Peyer's patch (tissue), 4 donors: Measurements from ENCODE around the gene DDRGK1. TPM values are rescaled to one million over a fixed set of nuclear protein-coding genes. Genes with fewer than 3 reads are reported as not detected.
"Not testable (repeated sequence)": the region's sequence is repeated elsewhere in the genome, so short reads cannot be mapped to it uniquely, and the experiment has no call there.

ENCODE experiments used
- DNase-seq, 3 donors: peaks; one replicate each; pipeline ENCODE4 v3.0.0-alpha.2; 2017 to 2019
- H3K27ac ChIP-seq, 4 donors: fragments of 200-600 bp; sonication (generic); one replicate each; pipeline ENCODE4 v1.5.1; 2016 to 2019
- H3K27me3 ChIP-seq, 2 donors: fragments of 200-600 bp; sonication (generic); one replicate each; pipeline ENCODE4 v1.5.1; 2019
- H3K36me3 ChIP-seq, 3 donors: fragments of 200-600 bp; sonication (generic); one replicate each; pipeline ENCODE4 v1.5.1; 2016 to 2019
- H3K4me1 ChIP-seq, 4 donors: fragments of 200-600 bp; sonication (generic); one replicate each; pipeline ENCODE4 v1.5.1; 2016 to 2019
- H3K4me3 ChIP-seq, 4 donors: fragments of 200-600 bp; sonication (generic); 1 replicate in 3 of 4; 2 replicates in 1 of 4; pipeline ENCODE4 v1.5.1; 2016 to 2019; ENCODE audit warnings: mild to moderate bottlenecking in 1 of 4
- H3K9me3 ChIP-seq, 4 donors: fragments of 200-600 bp; sonication (generic); one replicate each; pipeline ENCODE4 v1.5.1; 2016 to 2019; ENCODE audit warnings: mild to moderate bottlenecking in 1 of 4
- CTCF ChIP-seq, 6 experiments: fragments of 450-650 bp in 4 of 6; fragments of 200-600 bp in 2 of 6; sonication (generic) in 1 of 6; IDR thresholded peaks; one replicate each; pipeline ENCODE4 v1.5.1; 2017 to 2019; ENCODE audit warnings: antibody characterized with exemption in 6 of 6, mild to moderate bottlenecking in 3 of 6, moderate library complexity in 1 of 6
- POLR2A ChIP-seq, 2 donors: fragments of 450-650 bp; IDR thresholded peaks; one replicate each; pipeline ENCODE4 v1.5.1; 2017; ENCODE audit warnings: antibody characterized with exemption in 2 of 2, mild to moderate bottlenecking in 2 of 2, moderate library complexity in 2 of 2
- total RNA-seq, 4 donors: library from RNA; depleted of rRNA; stranded (reverse); fragments of >200 nt; gene quantifications; one replicate each; pipeline ENCODE4 v1.1.0, GENCODE V29; 2016

DDRGK1 gene
- total RNA-seq, 4 donors from 2014 or later: 72.9 to 111 (median 92.5) TPM

- Histone ChIP-seq H3K4me1 (peaks cover 0 to 25% (median 18%) of the 10 kb centered on the region in 4 donors), H3K27ac (no peak overlapping the region), H3K9me3 (no peaks in the 10 kb centered on the region), H3K36me3 (no peaks in the 10 kb centered on the region), H3K4me3 (no peak overlapping the region), H3K27me3 (no peaks in the 10 kb centered on the region)
- no peak for DNase-seq
- no peak for TF ChIP-seq POLR2A (IDR thresholded peaks at IDR 0.05)
- TF ChIP-seq CTCF (IDR thresholded peaks at IDR 0.05): no peak
Observed at GRCh38 chr20:3161316-3162079, 43.0 kb downstream of the DDRGK1 start.

GRCh38 chr20:3160418-3160817 is 44.1 kb downstream of the DDRGK1 start:
- no peak for DNase-seq
- no peaks in the 10 kb centered on the region for H3K27me3 ChIP-seq
- no peak for TF ChIP-seq POLR2A (IDR thresholded peaks at IDR 0.05)
- TF ChIP-seq CTCF (IDR thresholded peaks at IDR 0.05): no peak
- H3K4me1 ChIP-seq: peaks cover 0 to 32% (median 19%) of the 10 kb centered on the region in 4 donors
- peak overlapping the region in 3 of 4 donors; percentile 66 to 95 (median 91) for H3K4me3 ChIP-seq
- peak overlapping the region in 2 of 4 donors; percentile 86 to 90 for H3K27ac ChIP-seq
- peaks cover 0 to 2% (median 0%) of the 10 kb centered on the region in 3 donors for H3K36me3 ChIP-seq
- no peaks in the 10 kb centered on the region for H3K9me3 ChIP-seq

GRCh38 chr20:3158968-3159431 is 45.5 kb downstream of the DDRGK1 start:
- DNase-seq: no peak
- Histone ChIP-seq H3K36me3 (peaks cover 0 to 15% (median 0%) of the 10 kb centered on the region in 3 donors), H3K4me1 (peaks cover 0 to 32% (median 19%) of the 10 kb centered on the region in 4 donors), H3K27me3 (no peaks in the 10 kb centered on the region), H3K9me3 (no peaks in the 10 kb centered on the region), H3K4me3 (peak overlapping the region; percentile 66 to 95 (median 80)), H3K27ac (peak overlapping the region; percentile 76 to 90 (median 82))
- TF ChIP-seq POLR2A (IDR thresholded peaks at IDR 0.05) (no peak), CTCF (IDR thresholded peaks at IDR 0.05) (no peak)

- peaks cover 0 to 43% (median 19%) of the 10 kb centered on the region in 4 donors for H3K4me1 ChIP-seq
- no peaks in the 10 kb centered on the region for H3K27me3 ChIP-seq
- peak overlapping the region in 1 of 4 donors; percentile 95 for H3K4me3 ChIP-seq
- H3K27ac ChIP-seq: no peak overlapping the region
- H3K9me3 ChIP-seq: no peaks in the 10 kb centered on the region
- TF ChIP-seq CTCF (IDR thresholded peaks at IDR 0.05) (no peak), POLR2A (IDR thresholded peaks at IDR 0.05) (no peak)
- DNase-seq: no peak
- H3K36me3 ChIP-seq: peaks cover 0 to 20% (median 0%) of the 10 kb centered on the region in 3 donors
Observed at GRCh38 chr20:3157817-3158216, 46.7 kb downstream of the DDRGK1 start.

DNA sequence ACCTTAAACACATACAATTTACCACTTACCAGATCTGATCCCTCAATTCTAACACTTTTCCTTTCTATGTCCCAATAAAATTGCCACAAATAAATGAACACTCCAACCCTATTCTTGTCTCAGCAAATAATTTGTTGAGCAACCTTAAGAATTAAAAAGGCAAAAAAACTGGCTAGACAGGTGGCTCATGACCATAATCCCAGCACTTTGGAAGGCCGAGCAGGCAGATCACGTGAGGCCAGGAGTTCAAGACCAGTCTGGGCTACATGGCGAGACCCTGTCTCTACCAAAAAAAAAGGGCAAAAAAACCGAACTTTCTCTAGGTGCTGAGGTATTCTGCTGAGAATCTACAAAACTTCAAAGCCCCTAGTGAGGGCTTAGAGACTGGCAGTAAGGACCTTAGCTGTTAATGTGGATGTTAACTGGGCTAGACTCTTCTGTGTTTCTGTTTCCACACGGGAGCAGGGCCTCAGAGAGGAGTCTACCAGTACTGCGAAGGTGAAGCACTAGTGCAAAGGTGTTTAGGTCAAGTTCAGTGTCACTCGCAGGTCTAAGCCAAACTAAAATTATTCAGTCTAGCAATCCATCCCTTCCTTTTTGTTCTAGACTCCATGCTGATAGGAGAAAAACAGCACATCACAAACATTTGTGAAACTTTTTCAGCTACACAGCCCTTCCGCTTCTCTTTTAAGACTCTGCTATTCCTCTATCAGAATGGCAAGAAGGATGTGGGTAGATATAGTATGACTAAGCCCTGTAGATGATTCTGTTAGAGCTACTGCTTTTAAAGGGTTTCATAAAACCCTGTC is 47.5 kb downstream of the DDRGK1 start:
- Histone ChIP-seq H3K4me1 (peaks cover 0 to 51% (median 19%) of the 10 kb centered on the region in 4 donors), H3K27ac (peak overlapping the region in 1 of 4 donors; percentile 13), H3K27me3 (no peaks in the 10 kb centered on the region), H3K36me3 (peaks cover 0 to 20% (median 0%) of the 10 kb centered on the region in 3 donors), H3K9me3 (no peaks in the 10 kb centered on the region), H3K4me3 (no peak overlapping the region)
- DNase-seq: no peak
- TF ChIP-seq POLR2A (IDR thresholded peaks at IDR 0.05) (no peak), CTCF (IDR thresholded peaks at IDR 0.05) (no peak)

GRCh38 chr20:3152057-3152644 is 52.3 kb downstream of the DDRGK1 start:
- H3K4me3 ChIP-seq, DNase-seq, H3K27ac ChIP-seq, H3K9me3 ChIP-seq, H3K27me3 ChIP-seq: not testable (repeated sequence)
- H3K36me3 ChIP-seq: peaks cover 0 to 44% (median 0%) of the 10 kb centered on the region in 3 donors
- peaks cover 0 to 33% (median 6%) of the 10 kb centered on the region in 4 donors for H3K4me1 ChIP-seq
